Liver (tissue), 9 donors: ENCODE results near the gene SLC13A2. TPM values are rescaled to one million over a fixed set of nuclear protein-coding genes. Genes with fewer than 3 reads are reported as not detected.

ENCODE experiments used
- DNase-seq: peaks from one replicate; pipeline ENCODE4 v3.0.0-alpha.2; 2017; ENCODE audit warnings: low spot score
- H3K27ac ChIP-seq, 2 donors: one replicate each; pipeline ENCODE4 v1.7.0; 2013; ENCODE audit warnings: inconsistent platforms in 2 of 2, low read length in 2 of 2, control low read depth in 1 of 2, low read depth in 1 of 2, mild to moderate bottlenecking in 1 of 2
- H3K27me3 ChIP-seq, 4 donors: one replicate each; pipeline versions ENCODE4 v1.6.1 to v1.7.0; 2013; ENCODE audit warnings: low read length in 3 of 4, inconsistent platforms in 1 of 4, mild to moderate bottlenecking in 1 of 4, moderate library complexity in 1 of 4; ENCODE audit not compliant: control insufficient read depth in 4 of 4, insufficient read depth in 4 of 4
- H3K36me3 ChIP-seq, 4 donors: one replicate each; pipeline versions ENCODE4 v1.6.1 to v1.7.0; 2013; ENCODE audit warnings: low read length in 3 of 4, mild to moderate bottlenecking in 3 of 4, low read depth in 1 of 4, moderate library complexity in 1 of 4; ENCODE audit not compliant: control insufficient read depth in 4 of 4, insufficient read depth in 3 of 4
- H3K4me1 ChIP-seq, 4 donors: one replicate each; pipeline versions ENCODE4 v1.6.1 to v1.7.0; 2013; ENCODE audit warnings: low read length in 3 of 4, mild to moderate bottlenecking in 3 of 4, moderate library complexity in 1 of 4; ENCODE audit not compliant: control insufficient read depth in 4 of 4, insufficient read depth in 4 of 4
- H3K4me3 ChIP-seq, 3 donors: one replicate each; pipeline versions ENCODE4 v1.6.1 to v1.7.0; 2013; ENCODE audit warnings: low read length in 3 of 3, control low read depth in 1 of 3, low read depth in 1 of 3, mild to moderate bottlenecking in 1 of 3
- H3K9ac ChIP-seq, 2 donors: one replicate each; pipeline ENCODE4 v1.7.0; 2013; ENCODE audit warnings: low read length in 2 of 2, mild to moderate bottlenecking in 2 of 2, moderate library complexity in 2 of 2, control low read depth in 1 of 2, low read depth in 1 of 2
- H3K9me3 ChIP-seq, 4 donors: one replicate each; pipeline versions ENCODE4 v1.6.1 to v1.7.0; 2013; ENCODE audit warnings: low read length in 3 of 4; ENCODE audit not compliant: control insufficient read depth in 4 of 4
- EGR1 ChIP-seq, 2 donors: IDR thresholded peaks; 2 replicates each; pipeline ENCODE4 v1.6.1; 2016 to 2018; ENCODE audit warnings: antibody characterized with exemption in 2 of 2, low read depth in 2 of 2
- FOXA1 ChIP-seq: IDR thresholded peaks from 2 replicates; pipeline ENCODE4 v1.6.1; 2016; ENCODE audit warnings: antibody characterized with exemption
- FOXA2 ChIP-seq: IDR thresholded peaks from 2 replicates; pipeline ENCODE4 v1.6.1; 2016; ENCODE audit warnings: antibody characterized with exemption
- GABPA ChIP-seq, 2 donors: IDR thresholded peaks in 1 of 2; conservative IDR thresholded peaks in 1 of 2; 2 replicates each; pipeline ENCODE4 v1.6.1; 2016; ENCODE audit warnings: antibody characterized with exemption in 2 of 2, mild to moderate bottlenecking in 1 of 2, moderate library complexity in 1 of 2
- HNF4A ChIP-seq, 2 donors: conservative IDR thresholded peaks; 2 replicates each; pipeline ENCODE4 v1.6.1; 2016; ENCODE audit warnings: antibody characterized with exemption in 2 of 2, mild to moderate bottlenecking in 2 of 2
- HNF4G ChIP-seq: IDR thresholded peaks from 2 replicates; pipeline ENCODE4 v1.6.1; 2016; ENCODE audit warnings: antibody characterized with exemption
- JUND ChIP-seq, 2 donors: IDR thresholded peaks; 2 replicates each; pipeline ENCODE4 v1.6.1; 2016; ENCODE audit warnings: antibody characterized with exemption in 2 of 2
- NR2F2 ChIP-seq: IDR thresholded peaks from 2 replicates; pipeline ENCODE4 v1.6.1; 2016; ENCODE audit warnings: antibody characterized with exemption
- RXRA ChIP-seq, 2 donors: IDR thresholded peaks; 2 replicates each; pipeline ENCODE4 v1.6.1; 2017 to 2018; ENCODE audit warnings: antibody characterized with exemption in 2 of 2, mild to moderate bottlenecking in 1 of 2
- SP1 ChIP-seq: IDR thresholded peaks from 2 replicates; pipeline ENCODE4 v1.6.1; 2018; ENCODE audit warnings: antibody characterized with exemption, mild to moderate bottlenecking
- TAF1 ChIP-seq: conservative IDR thresholded peaks from 2 replicates; pipeline ENCODE4 v1.6.1; 2016; ENCODE audit warnings: antibody characterized with exemption, mild to moderate bottlenecking
- YY1 ChIP-seq: IDR thresholded peaks from 2 replicates; pipeline ENCODE4 v1.6.1; 2016; ENCODE audit warnings: antibody characterized with exemption, mild to moderate bottlenecking
- ZBTB33 ChIP-seq: IDR thresholded peaks from 2 replicates; pipeline ENCODE4 v1.6.1; 2016; ENCODE audit warnings: antibody characterized with exemption
- WGBS: extraction: QIAGEN DNeasy Blood & Tissue Kit; methylation state at CpG from one replicate; pipeline ENCODE4 v1.1.7; 2013; 5-methylcytosine and 5-hydroxymethylcytosine counted together
- polyA plus RNA-seq, 2 donors: library from polyadenylated mRNA; stranded (reverse) in 1 of 2; unstranded in 1 of 2; fragments of 200-250 nt in 1 of 2; fragments of >200 nt in 1 of 2; fragmentation: Nextera tagmentation in 1 of 2; extraction: Ambion mirVana in 1 of 2; gene quantifications; one replicate each; pipeline versions ENCODE4 v1.2.1 to v1.2.3, GENCODE V29; 2013 to 2015
- total RNA-seq, 2 donors: library from RNA; depleted of rRNA; stranded (reverse); fragments of >200 nt; gene quantifications; one replicate each; pipeline ENCODE4 v1.2.3, GENCODE V29; 2014
- TF ChIP-seq, protein P1 (sequence below): IDR thresholded peaks from 2 replicates; pipeline ENCODE4 v1.6.1; 2016; ENCODE audit warnings: antibody characterized with exemption
- TF ChIP-seq, protein P2 (sequence below): IDR thresholded peaks from 2 replicates; pipeline ENCODE4 v1.6.1; 2016; ENCODE audit warnings: antibody characterized with exemption, mild to moderate bottlenecking
- TF ChIP-seq, protein P3 (sequence below): fragments of 150-350 bp; IDR thresholded peaks from 2 replicates; pipeline ENCODE4 v1.5.1; 2017; ENCODE audit warnings: improper control_type of control experiment, low read depth, low read length; ENCODE audit not compliant: missing input control
- donor health status: healthy.
- donor health status: healthy.
- donor health status: healthy.
- donor health status: healthy.
- donor health status: healthy.

SLC13A2 gene
- total and polyA plus RNA-seq, 4 donors: 0.10 to 0.52 (median 0.36) TPM

GRCh38 chr17:28497931-28498330 is 24.5 kb downstream of the SLC13A2 start:
- DNase-seq: no peak
- no peak overlapping the region for H3K4me3 ChIP-seq
- H3K9ac ChIP-seq: no peak overlapping the region
- H3K27ac ChIP-seq: no peak overlapping the region
- H3K4me1 ChIP-seq: no peaks in the 10 kb centered on the region
- TF ChIP-seq ZBTB33 (no peak), FOXA1 (no peak), TAF1 (no peak), SP1 (no peak), RXRA (IDR thresholded peaks at IDR 0.05) (no peak), HNF4A (conservative IDR thresholded peaks at IDR 0.05) (no peak), GABPA (IDR thresholded peaks at IDR 0.05 in 1 of 2, conservative IDR thresholded peaks at IDR 0.05 in 1 of 2) (no peak), YY1 (no peak), EGR1 (IDR thresholded peaks at IDR 0.05; ENCODE audit: low read depth in 2 of 2) (no peak), HNF4G (no peak), FOXA2 (no peak), JUND (IDR thresholded peaks at IDR 0.05) (no peak), NR2F2 (no peak)
- TF ChIP-seq, protein P1, sequence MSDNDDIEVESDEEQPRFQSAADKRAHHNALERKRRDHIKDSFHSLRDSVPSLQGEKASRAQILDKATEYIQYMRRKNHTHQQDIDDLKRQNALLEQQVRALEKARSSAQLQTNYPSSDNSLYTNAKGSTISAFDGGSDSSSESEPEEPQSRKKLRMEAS: no peak
- TF ChIP-seq, protein P2, sequence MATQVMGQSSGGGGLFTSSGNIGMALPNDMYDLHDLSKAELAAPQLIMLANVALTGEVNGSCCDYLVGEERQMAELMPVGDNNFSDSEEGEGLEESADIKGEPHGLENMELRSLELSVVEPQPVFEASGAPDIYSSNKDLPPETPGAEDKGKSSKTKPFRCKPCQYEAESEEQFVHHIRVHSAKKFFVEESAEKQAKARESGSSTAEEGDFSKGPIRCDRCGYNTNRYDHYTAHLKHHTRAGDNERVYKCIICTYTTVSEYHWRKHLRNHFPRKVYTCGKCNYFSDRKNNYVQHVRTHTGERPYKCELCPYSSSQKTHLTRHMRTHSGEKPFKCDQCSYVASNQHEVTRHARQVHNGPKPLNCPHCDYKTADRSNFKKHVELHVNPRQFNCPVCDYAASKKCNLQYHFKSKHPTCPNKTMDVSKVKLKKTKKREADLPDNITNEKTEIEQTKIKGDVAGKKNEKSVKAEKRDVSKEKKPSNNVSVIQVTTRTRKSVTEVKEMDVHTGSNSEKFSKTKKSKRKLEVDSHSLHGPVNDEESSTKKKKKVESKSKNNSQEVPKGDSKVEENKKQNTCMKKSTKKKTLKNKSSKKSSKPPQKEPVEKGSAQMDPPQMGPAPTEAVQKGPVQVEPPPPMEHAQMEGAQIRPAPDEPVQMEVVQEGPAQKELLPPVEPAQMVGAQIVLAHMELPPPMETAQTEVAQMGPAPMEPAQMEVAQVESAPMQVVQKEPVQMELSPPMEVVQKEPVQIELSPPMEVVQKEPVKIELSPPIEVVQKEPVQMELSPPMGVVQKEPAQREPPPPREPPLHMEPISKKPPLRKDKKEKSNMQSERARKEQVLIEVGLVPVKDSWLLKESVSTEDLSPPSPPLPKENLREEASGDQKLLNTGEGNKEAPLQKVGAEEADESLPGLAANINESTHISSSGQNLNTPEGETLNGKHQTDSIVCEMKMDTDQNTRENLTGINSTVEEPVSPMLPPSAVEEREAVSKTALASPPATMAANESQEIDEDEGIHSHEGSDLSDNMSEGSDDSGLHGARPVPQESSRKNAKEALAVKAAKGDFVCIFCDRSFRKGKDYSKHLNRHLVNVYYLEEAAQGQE: no peak
- TF ChIP-seq, protein P3, sequence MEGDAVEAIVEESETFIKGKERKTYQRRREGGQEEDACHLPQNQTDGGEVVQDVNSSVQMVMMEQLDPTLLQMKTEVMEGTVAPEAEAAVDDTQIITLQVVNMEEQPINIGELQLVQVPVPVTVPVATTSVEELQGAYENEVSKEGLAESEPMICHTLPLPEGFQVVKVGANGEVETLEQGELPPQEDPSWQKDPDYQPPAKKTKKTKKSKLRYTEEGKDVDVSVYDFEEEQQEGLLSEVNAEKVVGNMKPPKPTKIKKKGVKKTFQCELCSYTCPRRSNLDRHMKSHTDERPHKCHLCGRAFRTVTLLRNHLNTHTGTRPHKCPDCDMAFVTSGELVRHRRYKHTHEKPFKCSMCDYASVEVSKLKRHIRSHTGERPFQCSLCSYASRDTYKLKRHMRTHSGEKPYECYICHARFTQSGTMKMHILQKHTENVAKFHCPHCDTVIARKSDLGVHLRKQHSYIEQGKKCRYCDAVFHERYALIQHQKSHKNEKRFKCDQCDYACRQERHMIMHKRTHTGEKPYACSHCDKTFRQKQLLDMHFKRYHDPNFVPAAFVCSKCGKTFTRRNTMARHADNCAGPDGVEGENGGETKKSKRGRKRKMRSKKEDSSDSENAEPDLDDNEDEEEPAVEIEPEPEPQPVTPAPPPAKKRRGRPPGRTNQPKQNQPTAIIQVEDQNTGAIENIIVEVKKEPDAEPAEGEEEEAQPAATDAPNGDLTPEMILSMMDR: no peak
- no peaks in the 10 kb centered on the region for H3K27me3 ChIP-seq
- WGBS: 49% methylated on average over 9 of the region's 9 CpGs
- no peaks in the 10 kb centered on the region for H3K36me3 ChIP-seq
- no peaks in the 10 kb centered on the region for H3K9me3 ChIP-seq

GRCh38 chr17:28498652-28499363 is 25.4 kb downstream of the SLC13A2 start:
- no peak overlapping the region for H3K9ac ChIP-seq
- no peaks in the 10 kb centered on the region for H3K4me1 ChIP-seq
- 70% methylated on average over 12 of the region's 12 CpGs for WGBS
- H3K4me3 ChIP-seq: no peak overlapping the region
- TF ChIP-seq, protein P2: no peak
- TF ChIP-seq TAF1: no peak
- TF ChIP-seq RXRA (IDR thresholded peaks at IDR 0.05): no peak
- no peak for TF ChIP-seq SP1
- TF ChIP-seq, protein P3: no peak
- TF ChIP-seq GABPA (IDR thresholded peaks at IDR 0.05 in 1 of 2, conservative IDR thresholded peaks at IDR 0.05 in 1 of 2): no peak
- DNase-seq: no peak
- H3K27me3 ChIP-seq: no peaks in the 10 kb centered on the region
- no peak overlapping the region for H3K27ac ChIP-seq
- H3K36me3 ChIP-seq: no peaks in the 10 kb centered on the region
- H3K9me3 ChIP-seq: no peaks in the 10 kb centered on the region
